Nephron (organoid): ENCODE data around the gene ZNF407.

Experiments
- H3K27ac Mint-ChIP-seq, 3 experiments: 2 replicates each; pipeline ENCODE4 v1.8.0; 2020; ENCODE audit warnings: mixed read lengths in 3 of 3, mild to moderate bottlenecking in 2 of 3, moderate library complexity in 1 of 3
- H3K27me3 Mint-ChIP-seq: 2 replicates; pipeline ENCODE4 v1.8.0; 2021; ENCODE audit warnings: low read depth, mild to moderate bottlenecking, moderate library complexity, mixed read lengths
- H3K36me3 Mint-ChIP-seq: 2 replicates; pipeline ENCODE4 v1.8.0; 2020; ENCODE audit warnings: low read depth, mixed read lengths
- H3K4me1 Mint-ChIP-seq: 2 replicates; pipeline ENCODE4 v1.8.0; 2020; ENCODE audit warnings: mixed read lengths
- H3K4me3 Mint-ChIP-seq, 3 experiments: 2 replicates each; pipeline ENCODE4 v1.8.0; 2020; ENCODE audit warnings: mild to moderate bottlenecking in 3 of 3, mixed read lengths in 3 of 3, moderate library complexity in 2 of 3
- H3K9me3 Mint-ChIP-seq: 2 replicates; pipeline ENCODE4 v1.8.0; 2020; ENCODE audit warnings: mixed read lengths
- CTCF ChIP-seq, 3 experiments: fragments of 200-600 bp; sonication (generic); IDR thresholded peaks; one replicate each; pipeline ENCODE4 v1.5.0; 2021; ENCODE audit warnings: antibody characterized with exemption in 3 of 3; ENCODE audit not compliant: unreplicated experiment in 3 of 3

ZNF407 gene

GRCh38 chr18:74624466-74624865 lies 26.8 kb downstream of the ZNF407 start:
- TF ChIP-seq CTCF (IDR thresholded peaks at IDR 0.05; ENCODE audit: unreplicated experiment in 3 of 3): no peak
- Mint-ChIP-seq H3K4me1 (peaks cover 4% of the 10 kb centered on the region), H3K27ac (no peak overlapping the region), H3K36me3 (no peaks in the 10 kb centered on the region), H3K4me3 (no peak overlapping the region), H3K27me3 (no peaks in the 10 kb centered on the region), H3K9me3 (no peaks in the 10 kb centered on the region)

- no peaks in the 10 kb centered on the region for H3K9me3 Mint-ChIP-seq
- TF ChIP-seq CTCF (IDR thresholded peaks at IDR 0.05; ENCODE audit: unreplicated experiment in 3 of 3): no peak
- no peak overlapping the region for H3K27ac Mint-ChIP-seq
- H3K4me1 Mint-ChIP-seq: peaks cover 4% of the 10 kb centered on the region
- H3K4me3 Mint-ChIP-seq: no peak overlapping the region
- no peaks in the 10 kb centered on the region for H3K36me3 Mint-ChIP-seq
- H3K27me3 Mint-ChIP-seq: no peaks in the 10 kb centered on the region
Observed at GRCh38 chr18:74625157-74625556, 27.5 kb downstream of the ZNF407 start.

GRCh38 chr18:74626049-74626874 lies 28.6 kb downstream of the ZNF407 start:
- H3K4me1 Mint-ChIP-seq: peaks cover 4% of the 10 kb centered on the region
- H3K27me3 Mint-ChIP-seq: no peaks in the 10 kb centered on the region
- H3K4me3 Mint-ChIP-seq: no peak overlapping the region
- peaks cover 5% of the 10 kb centered on the region for H3K36me3 Mint-ChIP-seq
- no peak for TF ChIP-seq CTCF (IDR thresholded peaks at IDR 0.05; ENCODE audit: unreplicated experiment in 3 of 3)
- no peaks in the 10 kb centered on the region for H3K9me3 Mint-ChIP-seq
- H3K27ac Mint-ChIP-seq: no peak overlapping the region

GRCh38 chr18:74630804-74631203 lies 33.1 kb downstream of the ZNF407 start:
- Mint-ChIP-seq H3K4me1 (peaks cover 8% of the 10 kb centered on the region), H3K9me3 (no peaks in the 10 kb centered on the region), H3K36me3 (peaks cover 48% of the 10 kb centered on the region), H3K4me3 (no peak overlapping the region), H3K27me3 (no peaks in the 10 kb centered on the region), H3K27ac (no peak overlapping the region)
- no peak for TF ChIP-seq CTCF (IDR thresholded peaks at IDR 0.05; ENCODE audit: unreplicated experiment in 3 of 3)

- Mint-ChIP-seq H3K36me3 (peaks cover 48% of the 10 kb centered on the region), H3K9me3 (no peaks in the 10 kb centered on the region), H3K27me3 (no peaks in the 10 kb centered on the region), H3K27ac (no peak overlapping the region), H3K4me1 (peaks cover 8% of the 10 kb centered on the region), H3K4me3 (no peak overlapping the region)
- no peak for TF ChIP-seq CTCF (IDR thresholded peaks at IDR 0.05; ENCODE audit: unreplicated experiment in 3 of 3)
Observed at GRCh38 chr18:74631212-74631611, 33.5 kb downstream of the ZNF407 start.
